NCI-H1417 (cell line): ENCODE measurements around the gene ZRANB2.

ENCODE experiments used
- DNase-seq, 3 experiments: peaks; one replicate each; lab custom pipeline; 2025; lab: John Stamatoyannopoulos, UW

Gene ZRANB2

DNA sequence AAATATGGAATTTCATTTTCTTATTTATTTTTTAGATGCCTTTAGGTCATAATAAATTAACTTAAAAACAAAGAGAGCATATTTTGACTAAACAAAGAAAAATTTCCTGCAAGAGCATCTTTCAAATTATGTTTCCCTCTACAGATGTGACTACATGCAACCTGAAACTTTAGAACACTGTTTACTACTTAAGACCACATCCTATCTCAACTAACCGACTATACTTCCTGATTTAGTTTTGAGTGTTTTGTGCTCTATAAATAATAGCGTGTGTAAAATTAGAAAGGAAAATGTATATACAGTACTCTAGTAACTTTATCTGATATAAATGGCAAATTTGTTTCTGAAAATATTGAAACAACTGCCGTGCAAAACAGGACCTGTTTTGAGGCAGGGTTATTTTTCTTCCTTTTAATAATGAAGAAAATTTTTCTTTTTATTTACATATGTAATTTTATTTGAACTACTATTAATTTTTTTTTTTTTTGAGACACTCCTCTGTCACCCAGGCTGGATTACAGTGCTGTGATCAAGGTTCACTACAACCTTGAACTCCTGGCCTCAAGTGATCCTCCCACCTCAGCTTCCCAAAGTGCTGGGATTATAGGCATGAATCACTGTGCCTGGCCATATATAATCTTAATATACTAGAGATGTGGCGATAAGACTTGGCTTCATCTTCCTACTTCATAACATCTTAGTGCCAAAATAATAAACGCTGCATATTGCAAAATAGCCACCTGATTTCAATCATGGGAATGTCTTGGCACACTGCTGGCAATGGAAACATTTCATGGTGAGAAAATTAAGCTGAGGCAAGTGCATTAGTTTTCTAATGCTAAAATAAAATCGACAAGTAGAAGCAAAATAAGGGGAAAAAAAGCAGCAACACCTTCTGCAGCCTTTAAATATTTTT lies 12.3 kb downstream of the ZRANB2 start:
- no peak for DNase-seq

DNA sequence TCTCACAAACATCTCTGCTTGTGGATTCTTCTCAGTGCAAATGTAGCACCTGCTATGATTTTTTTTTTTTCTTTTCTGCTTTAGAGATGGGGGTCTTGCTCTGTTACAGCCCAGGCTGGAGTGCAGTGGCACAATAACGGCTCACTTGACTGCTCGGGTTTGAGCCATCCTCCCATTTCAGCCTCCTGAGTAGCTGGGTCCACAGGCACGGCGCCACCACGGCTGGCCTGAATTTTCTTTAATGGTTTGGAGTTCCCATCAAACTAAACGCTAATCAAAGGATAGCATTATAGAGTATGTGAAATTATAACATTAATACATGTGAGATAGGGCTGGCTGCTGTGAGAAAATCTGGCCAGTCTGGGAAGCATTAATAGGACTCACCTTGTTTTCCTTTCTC lies 26.0 kb downstream of the ZRANB2 start:
- DNase-seq = no peak

DNA sequence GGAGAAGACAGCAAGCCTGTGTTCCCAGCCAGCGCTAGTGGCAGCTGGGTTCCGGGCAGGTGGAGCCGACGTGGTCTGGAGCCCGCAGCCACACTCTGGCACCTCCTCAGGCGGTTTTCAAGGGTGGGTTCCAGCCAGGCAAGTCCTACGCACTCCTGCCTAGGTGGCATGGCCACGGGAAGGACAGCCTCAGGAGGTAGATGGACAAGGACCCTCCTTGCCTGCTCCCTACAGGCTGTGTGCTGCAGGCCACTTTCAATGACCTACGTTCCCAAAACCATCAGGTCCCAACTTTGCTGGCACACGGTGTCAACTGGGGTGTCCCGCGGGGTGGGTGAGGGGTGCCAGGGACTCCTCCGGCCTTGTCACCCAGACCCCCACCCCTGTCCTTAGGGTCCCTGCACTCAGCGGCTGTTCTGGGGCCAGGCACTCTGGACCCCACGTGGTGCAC lies 26.5 kb downstream of the ZRANB2 start:
- no peak for DNase-seq

DNA sequence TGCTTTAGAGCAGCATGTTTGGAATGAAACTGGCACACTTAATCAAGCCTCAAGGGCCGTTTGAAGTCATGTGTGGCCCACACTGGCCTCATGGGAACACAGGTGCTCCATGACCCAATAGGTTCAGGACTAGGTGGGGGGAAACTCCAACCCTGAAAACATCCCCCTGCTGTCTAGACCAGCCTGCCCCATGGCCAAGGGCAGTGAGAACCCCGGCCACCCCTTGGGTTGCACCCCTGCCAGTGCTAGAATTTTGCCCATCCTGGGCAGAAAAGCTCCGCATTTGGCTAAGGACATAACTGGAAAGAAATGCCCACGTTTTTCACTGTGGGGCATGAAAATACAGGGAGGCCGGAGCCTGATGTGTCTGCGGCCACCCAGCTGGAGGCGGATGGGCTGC lies 27.1 kb downstream of the ZRANB2 start:
- DNase-seq = no peak

DNA sequence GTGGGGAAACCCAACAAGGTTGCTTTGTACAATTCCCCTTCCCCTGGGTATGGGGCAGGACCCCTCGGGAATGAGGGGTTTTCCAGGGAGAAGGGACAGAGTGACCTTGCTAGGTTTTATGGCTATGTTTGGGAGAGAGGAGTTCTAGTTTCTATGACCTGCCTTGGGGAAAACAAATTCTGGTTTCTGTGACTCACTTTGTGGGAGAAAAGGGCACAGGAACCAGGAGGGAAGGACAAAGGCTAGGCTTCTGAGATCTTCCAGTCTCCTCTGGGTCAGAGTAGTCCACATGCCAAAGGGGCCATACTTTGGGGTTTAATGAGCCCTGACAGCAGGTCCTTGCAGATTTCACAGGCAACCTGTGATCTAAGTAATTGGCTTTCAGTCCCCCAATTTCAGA lies 27.7 kb downstream of the ZRANB2 start:
- DNase-seq = no peak

DNA sequence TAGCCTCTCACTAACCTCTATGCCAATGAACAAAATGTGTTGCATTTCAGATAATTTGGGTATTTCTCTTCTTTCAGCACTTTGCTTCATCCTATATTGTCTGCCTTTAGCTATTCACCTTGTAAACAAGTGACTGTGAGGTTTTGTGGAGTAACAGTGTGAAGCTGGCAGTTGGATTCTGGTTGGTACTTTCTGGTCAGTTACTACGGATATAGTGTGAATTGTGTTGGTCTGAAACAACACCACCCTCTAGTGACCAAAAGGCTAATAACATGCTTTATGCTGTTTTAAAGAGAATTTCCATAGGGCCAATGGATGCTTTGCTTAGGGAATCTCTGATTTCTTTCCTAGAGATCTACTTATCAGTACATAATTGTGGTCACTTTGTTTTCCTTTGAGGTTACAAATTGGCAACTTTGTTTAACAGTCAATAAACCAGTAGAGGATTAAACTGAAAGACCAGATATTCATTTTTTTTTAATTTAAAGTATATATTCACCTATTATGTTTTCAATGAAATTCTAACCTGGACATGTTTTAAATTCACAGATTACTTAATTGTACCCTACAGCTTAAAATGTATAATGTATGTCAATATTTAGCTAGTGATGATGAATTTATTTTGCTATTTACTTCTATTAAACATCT lies 30.8 kb downstream of the ZRANB2 start:
- DNase-seq = peak; percentile 40 to 88 (median 62)

DNA sequence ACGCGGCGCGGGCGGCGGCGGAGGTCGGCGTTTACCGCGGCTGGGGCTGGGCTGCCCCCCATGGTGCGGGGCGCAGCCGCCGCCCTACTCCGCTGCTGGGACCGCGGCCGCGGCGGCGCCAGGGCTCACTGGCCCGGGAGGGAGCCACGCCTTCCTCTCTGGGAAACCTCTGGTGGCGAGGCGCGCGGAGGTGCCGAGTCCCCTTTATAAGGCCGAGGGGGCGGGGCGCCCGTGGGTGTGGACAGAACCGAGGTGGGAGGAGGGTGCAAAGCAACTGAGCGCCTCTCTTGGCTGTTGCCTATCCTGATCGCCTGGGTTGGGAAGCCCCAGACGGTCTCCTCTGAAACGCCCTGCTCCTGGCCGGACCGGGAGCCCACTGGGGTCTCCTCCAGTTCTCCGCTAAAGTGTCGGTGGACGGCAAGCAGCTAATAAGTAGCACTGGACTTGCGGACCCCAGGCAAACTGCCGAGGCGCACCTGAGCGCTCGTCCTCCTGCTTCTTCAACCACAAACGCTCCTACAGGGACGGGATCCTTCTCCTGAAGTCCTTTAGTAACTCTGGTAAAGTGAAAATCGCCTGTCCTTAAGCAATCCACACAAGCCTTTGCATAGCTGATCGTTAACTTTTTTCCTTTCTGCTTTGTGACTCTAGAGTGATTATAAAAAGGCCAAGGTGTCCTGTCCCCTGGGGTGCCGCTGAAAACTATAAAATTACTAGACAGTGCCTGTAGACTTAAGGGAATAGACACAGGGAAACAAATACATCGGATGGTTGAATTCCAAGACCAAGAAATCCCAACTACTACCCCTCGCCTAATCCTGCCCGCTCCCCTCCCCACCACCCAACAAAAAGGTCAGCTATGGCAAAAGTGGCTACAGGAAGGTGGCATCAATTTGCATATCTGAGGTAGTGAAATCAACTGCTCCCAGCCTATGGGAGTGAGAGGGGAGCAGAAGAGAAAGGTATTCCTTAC lies 32.9 kb downstream of the ZRANB2 start, which contains the start of gene PTGER3:
Gene PTGER3, minus strand, starts transcription at position 182 of the 973 bp plus-strand sequence. CDS start 239 bp downstream, outside the sequence.
- DNase-seq = peak; percentile 67 to 78 (median 73)

DNA sequence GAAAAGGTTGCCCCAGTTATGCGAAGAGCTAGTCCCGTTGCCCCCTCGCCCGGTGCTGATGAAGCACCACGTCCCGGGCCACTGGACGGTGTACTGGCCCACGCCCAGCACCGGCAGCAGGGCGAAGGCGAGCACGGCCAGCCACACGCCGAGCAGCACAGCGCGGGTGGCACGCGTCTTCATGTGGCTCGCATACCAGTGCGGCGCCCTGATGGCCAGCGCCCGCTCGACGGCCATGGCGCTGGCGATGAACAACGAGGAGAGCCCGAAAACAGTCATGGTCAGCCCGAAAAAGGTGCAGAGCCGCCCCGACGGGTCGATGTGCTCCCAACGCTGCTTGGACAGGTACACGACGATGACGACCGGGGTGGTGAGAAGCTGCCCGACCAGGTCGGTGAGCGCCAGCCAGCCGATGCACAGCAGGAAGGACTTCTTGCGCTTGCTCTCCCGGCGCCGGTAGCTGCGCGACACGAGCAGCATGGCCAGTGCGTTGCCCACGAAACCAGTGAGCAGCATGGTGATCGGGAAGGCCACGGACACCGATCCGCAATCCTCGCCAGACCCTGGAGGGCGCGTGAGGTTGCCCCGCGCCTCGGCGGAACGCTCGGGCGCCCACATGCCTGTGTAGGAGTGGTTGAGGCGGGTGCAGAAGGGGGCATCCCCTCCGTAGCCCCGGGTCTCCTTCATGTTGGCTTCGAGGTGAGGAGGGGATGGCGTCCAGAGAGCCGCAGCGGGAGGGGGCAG lies 33.8 kb downstream of the ZRANB2 start:
- DNase-seq = peak in 2 of 3 experiments; percentile 67 to 71

DNA sequence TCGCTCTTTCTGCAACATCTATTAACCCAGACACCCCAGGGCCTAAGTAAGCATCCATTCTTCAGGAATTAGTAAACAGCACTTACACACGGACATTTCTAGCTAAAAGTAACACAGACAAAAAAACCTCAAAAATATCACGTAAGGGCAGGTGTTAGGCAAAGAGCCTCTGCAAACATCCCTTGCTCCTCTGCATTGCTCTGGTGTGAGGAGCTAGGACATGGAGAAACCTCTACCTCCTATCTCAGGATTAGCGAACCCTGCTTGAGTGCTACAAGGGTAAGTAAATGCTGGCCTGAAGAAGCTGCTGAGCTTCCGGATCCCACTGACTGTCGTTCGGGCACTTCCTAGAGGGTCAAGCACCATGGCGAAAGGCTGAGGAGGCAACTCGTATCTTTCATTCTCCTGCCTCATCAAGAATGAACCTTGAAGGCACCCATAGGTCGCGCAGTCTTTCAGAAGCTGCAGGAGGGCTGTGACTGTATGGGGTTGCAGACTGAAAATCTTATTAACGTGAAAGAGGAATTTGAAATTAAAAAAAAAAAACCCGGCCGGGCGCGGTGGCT lies 35.3 kb downstream of the ZRANB2 start:
- DNase-seq = no peak

DNA sequence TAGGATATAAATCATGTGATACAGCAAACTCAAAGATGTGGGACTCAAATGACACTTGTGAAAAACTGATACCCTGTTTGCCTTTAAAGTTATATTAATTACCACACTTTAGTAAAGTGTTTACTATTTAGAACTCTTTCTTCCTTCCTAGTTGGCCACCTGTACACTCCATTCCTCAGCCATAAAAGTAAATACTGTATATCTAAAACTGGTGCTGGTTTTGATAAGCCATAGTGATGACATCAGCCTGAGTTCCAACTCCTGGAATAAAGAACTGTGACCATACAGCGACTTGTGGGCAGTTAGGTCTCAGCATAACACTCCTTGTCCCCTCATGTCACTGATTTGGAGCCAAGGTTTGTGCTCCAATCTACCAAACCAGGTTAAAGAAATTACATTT lies 36.0 kb downstream of the ZRANB2 start:
- DNase-seq = no peak

DNA sequence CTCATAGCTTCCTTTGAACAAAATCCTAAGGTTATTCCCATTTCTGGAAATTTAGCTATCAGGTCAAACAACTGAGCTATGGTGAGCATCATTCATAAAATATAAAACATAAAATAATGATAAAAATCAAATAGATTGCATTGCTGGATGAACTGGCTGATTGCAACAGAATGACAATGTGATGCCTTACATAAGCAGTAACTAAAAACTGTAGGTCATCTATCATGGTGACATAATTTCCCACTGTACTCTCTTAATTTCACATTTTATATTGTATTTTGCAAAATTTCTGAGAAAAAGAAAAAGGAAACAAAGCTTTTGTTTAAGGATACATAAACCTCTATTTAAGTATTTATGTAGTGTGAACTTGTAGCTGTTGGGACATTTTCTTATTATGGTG lies 37.8 kb downstream of the ZRANB2 start:
- DNase-seq = no peak

DNA sequence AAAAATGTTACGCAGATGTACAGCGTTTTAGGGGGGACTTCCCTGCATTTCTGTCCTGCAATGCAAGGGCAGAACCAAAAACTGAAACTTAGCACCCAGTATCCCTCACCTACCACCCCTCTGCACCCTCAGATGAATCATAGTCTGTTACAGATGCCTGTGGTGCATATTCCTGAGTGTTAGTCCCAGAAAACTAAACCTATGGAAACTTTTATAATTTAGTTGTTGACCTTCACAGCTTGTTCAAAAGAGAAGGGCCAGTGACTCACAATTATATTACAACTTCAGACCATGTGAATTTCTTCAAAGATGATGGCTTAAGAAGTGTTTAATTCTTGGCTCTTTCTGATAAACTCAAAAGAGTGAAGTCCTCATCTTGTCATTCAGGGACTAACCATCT lies 39.0 kb downstream of the ZRANB2 start:
- no peak for DNase-seq

DNA sequence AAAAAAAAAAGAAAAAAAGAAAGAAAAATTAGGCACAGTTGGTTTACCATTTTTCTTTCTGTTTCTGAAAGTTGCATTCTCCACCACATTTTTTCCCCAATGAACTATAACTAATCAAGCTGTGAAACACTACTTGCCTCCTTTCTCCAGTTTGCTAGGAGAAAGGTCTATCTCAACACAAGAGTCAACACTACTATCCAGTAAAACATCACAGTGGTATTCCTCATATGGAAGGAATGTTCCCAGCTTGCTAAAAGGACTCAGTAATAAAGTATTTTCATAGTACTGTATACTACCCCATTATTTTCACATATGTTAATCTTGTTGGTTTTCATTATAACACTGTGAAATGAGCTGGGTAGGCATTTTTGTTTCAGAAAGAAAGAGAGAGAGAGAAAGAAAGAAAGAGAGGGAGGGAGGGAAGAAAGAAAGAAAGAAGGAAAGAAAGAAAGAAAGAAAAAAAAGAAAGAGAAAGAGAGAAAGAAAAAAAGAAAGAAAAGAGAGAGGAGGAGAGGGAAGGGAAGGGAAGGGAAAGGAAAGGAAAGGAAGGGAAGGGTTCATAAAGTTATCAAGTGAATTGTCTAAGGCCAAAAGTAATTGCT lies 41.1 kb downstream of the ZRANB2 start:
- DNase-seq = no peak

DNA sequence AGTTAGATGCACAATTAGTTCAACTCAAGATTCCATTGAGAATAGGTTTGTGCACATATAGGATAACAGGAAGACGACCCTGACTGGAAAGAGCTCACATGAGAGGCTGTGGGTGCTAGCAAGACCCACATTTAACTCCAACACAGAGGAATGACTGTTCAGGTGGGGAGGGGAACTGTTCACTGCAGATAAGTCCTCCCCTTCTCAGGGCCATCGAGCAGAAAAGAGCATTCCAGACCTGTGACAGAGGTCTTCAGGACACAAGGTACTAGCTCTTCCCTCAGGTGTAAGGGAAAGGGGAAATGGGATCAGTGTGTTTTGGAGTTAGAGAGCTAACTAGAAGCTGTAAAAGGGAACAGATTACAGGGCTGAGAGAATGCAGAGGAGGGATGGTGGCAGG lies 41.9 kb downstream of the ZRANB2 start:
- no peak for DNase-seq

DNA sequence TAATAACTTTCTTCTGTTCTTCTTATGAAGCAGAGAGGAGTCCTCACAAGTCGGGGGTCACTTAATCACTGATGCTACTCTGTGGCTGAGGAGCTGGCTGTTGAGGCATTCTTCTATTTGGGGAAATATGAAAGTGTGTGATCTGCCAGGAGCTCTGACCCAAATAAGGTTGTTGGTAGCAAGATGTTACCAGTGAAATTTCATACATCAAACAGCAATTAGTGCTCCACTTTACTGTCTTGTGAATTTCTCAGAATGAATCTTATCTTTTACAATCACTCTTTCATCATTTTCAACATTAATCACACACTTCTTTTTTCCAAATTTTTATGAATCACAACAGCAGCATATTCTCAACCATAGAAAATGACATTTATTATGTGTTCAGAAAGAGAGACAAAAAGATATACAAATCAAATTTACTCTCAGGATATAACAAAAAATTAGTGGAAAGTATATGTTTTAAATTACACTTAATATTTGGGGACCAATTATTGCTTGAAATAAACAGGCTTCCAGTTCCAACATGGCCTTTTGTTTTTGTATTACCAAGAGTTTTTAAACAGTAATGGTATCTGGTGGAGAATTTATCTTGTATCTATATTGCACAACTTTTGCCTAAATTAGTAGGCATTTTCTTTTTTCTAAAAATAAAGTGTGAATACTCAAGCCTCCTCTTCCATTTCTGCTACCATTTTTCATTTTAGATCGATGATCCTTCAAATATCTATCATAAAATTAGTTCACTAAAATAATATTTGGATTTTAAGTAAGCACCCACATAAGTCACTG lies 42.8 kb downstream of the ZRANB2 start:
- no peak for DNase-seq

DNA sequence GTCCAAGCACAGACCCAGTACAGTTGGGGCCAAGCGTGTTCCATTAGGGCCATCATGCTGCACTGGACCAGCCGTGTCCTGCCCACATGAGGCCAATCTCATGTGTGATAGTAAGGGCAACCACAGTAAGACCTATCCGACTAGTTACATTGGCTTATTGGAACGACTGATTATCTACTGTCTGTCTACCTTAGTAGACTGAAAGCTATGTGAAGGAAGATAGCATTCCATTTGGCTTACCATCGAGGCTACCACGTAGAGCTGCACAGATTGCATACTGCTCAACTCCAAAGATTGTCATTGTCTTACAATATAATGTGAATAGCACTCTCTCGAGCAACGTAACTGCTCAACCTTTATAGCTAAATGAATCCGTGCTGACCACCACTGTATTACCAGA lies 43.8 kb downstream of the ZRANB2 start:
- DNase-seq = no peak

DNA sequence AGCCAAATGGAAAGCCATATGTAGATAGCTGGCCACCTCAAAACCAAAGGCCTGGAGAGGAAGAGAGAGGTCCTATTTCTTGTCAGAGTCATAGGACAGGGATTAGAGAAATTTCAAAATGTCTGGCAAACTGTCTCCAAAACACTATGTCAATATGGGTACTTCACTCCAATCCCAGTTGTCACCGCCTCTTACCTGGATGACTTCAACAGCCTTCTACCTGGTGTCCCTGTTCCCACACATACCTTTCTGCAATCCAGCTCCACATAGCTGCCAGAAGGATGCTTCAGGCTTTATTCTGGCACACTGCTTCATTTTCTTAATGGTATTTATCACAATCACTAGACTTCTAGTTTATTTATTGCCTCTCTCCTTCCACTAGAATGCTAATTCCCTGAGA lies 47.7 kb downstream of the ZRANB2 start:
- DNase-seq = no peak

DNA sequence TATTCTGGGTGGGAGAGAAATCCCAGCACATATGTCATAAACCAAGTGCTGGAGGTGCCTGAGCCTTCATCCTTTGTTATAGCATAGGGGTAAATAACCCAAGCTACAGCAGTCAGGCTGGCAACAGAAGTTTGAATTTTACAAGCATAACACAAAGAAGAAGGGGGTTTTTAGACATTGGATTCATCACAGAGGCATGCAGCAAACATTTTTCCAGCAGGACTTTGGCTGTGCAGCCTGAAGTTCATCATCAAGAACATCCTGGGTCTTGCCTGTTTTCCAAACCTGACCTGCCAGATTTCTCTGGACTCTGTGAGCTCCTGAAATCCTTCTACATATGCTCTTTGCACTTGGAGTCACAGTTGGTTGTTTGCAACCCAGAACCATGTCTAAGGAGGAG lies 49.4 kb downstream of the ZRANB2 start:
- DNase-seq = no peak

DNA sequence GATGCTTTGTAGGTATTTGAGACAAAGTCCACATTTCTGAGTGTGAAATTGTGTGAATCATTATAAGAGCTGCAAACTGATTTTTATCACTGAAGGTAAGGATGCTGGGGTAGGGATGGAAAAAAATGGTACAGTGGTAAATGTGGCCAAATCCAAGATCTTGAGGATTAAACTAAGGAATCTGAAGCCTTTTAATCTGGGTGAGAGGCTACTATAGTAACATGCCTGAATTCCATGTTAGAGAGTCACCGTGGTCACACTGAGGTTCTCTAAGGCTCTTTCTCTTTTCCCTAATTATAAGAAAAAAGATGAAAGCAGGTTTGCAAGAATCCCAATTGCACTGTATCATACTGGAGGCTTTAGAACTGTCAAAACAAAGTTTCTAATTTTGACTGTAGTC lies 50.8 kb downstream of the ZRANB2 start:
- DNase-seq = no peak

DNA sequence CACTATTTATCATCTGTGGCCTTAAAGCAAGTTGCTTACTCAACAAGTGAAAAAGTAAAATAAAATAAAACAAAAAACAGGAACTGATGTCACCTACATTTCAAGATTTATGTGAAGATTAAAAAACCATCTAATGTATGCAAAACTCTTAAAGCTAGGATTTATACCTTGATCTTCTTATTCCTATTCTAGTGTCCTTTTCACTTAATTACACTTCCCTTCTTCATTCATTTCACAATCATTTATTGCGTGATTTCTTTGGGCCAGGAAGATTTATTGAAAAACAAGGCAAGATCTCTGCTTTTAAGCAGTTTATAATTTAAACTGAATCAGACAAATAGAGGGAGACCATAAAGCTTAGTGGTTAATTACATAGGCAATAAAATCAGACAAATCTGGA lies 51.9 kb downstream of the ZRANB2 start:
- no peak for DNase-seq
